HG02610 (cell line): Measurements from ENCODE around the gene ZNF585A.

Experiments
- ATAC-seq: cut with Tn5 transposase; IDR thresholded peaks from one replicate; pipeline ENCODE4 v1.9.1; 2021; ENCODE audit warnings: mild to moderate bottlenecking, moderate library complexity; ENCODE audit not compliant: unreplicated experiment

The ZNF585A gene

GRCh38 chr19:37095859-37096258 lies 76.6 kb downstream of the ZNF585A start:
- no peak for ATAC-seq
